ENCODE data around the gene MMEL1.

The MMEL1 gene

GRCh38 chr1:2541619-2542245 lies 91.1 kb downstream of the MMEL1 start:
- no peak overlapping the region for H3K27ac Mint-ChIP-seq
- ATAC-seq, result no peak

GRCh38 chr1:2540816-2541492 lies 91.9 kb downstream of the MMEL1 start:
- H3K9me3 Mint-ChIP-seq, result no peaks in the 10 kb centered on the region
- H3K4me1 Mint-ChIP-seq, result peaks cover 3% of the 10 kb centered on the region
- peaks cover 3% of the 10 kb centered on the region for H3K27me3 Mint-ChIP-seq
- no peak overlapping the region for H3K4me3 Mint-ChIP-seq
- ATAC-seq, result no peak
- no peak overlapping the region for H3K27ac Mint-ChIP-seq
- no peaks in the 10 kb centered on the region for H3K36me3 Mint-ChIP-seq (ENCODE audit: low read depth)
- DNase-seq, result no peak

More at GRCh38 chr1:2541619-2542245, 91.1 kb downstream of the MMEL1 start:
- no peak for DNase-seq
- Mint-ChIP-seq H3K4me3 (no peak overlapping the region), H3K27me3 (peaks cover 1% of the 10 kb centered on the region), H3K4me1 (peaks cover 3% of the 10 kb centered on the region), H3K9me3 (no peaks in the 10 kb centered on the region), H3K36me3 (ENCODE audit: low read depth) (no peaks in the 10 kb centered on the region)

Measured in activated naive CD8-positive, alpha-beta T cell treated with anti-CD3 and anti-CD28 coated beads, Interleukin-2, amount 50 U/mL, for 24 hours (primary cell).